HepG2 (cell line): ENCODE measurements around the gene CFAP92. TPM values are rescaled to one million over a fixed set of nuclear protein-coding genes. Genes with fewer than 3 reads are reported as not detected.

Experiments
- ATAC-seq: fragments of 200-7000 bp; cut with Tn5 transposase; 3 replicates; pipeline ENCODE4 v1.9.1; 2020; ENCODE audit warnings: mild to moderate bottlenecking, moderate library complexity
- BruUV-seq: library from RNA; stranded (reverse); fragments of 400-500 nt; replicated peaks from 2 replicates; lab custom pipeline; 2021; lab: Mats Ljungman, UMichigan
- CTCF ChIA-PET: fragments of 300-600 bp; formaldehyde crosslinking; extraction: SDS; loops from one replicate; lab custom pipeline; 2021; ENCODE audit warnings: low total read pairs, inconsistent platforms, low intra/inter-chr PET ratio; lab: Yijun Ruan, JAX
- POLR2A ChIA-PET: fragments of 350-600 bp; sonication (Branson Sonifier 250); formaldehyde crosslinking; loops from one replicate; lab custom pipeline; 2020; ENCODE audit warnings: antibody characterized with exemption, inconsistent platforms; lab: Yijun Ruan, JAX
- DNase-seq: peaks from one replicate; pipeline ENCODE4 v3.0.0-alpha.2; 2015; ENCODE audit warnings: low spot score
- FAIRE-seq: peaks from 3 replicates; lab custom pipeline; 2011; peaks lifted over from hg19 to GRCh38; lab: Jason Lieb, UNC
- H2AFZ ChIP-seq: one replicate; pipeline ENCODE4 v1.6.1; 2011; ENCODE audit warnings: low read length, inconsistent platforms
- H3K27ac ChIP-seq: fragments of 300-600 bp; 3 replicates; pipeline ENCODE4 v1.8.0; 2011; ENCODE audit warnings: mixed run types, mild to moderate bottlenecking, mixed read lengths, low read length, inconsistent platforms; ENCODE audit not compliant: insufficient read depth; ENCODE audit errors: extremely low read length
- H3K27me3 ChIP-seq, 2 experiments: fragments of 200-600 bp in 1 of 2; 2 replicates in 1 of 2; 3 replicates in 1 of 2; pipeline versions ENCODE4 v1.6.0 to v1.8.0; 2011; ENCODE audit warnings: low read length in 2 of 2, mild to moderate bottlenecking in 2 of 2, moderate library complexity in 2 of 2, inconsistent platforms in 1 of 2; ENCODE audit not compliant: insufficient read depth in 2 of 2, control insufficient read depth in 1 of 2
- H3K36me3 ChIP-seq, 2 experiments: fragments of 200-600 bp in 1 of 2; replicated peaks in 1 of 2; 2 replicates in 1 of 2; 3 replicates in 1 of 2; pipeline versions ENCODE4 v1.5.1 to v1.8.0; 2011; ENCODE audit warnings: low read length in 2 of 2, inconsistent platforms in 1 of 2; ENCODE audit not compliant: insufficient read depth in 2 of 2, control insufficient read depth in 1 of 2
- H3K4me1 ChIP-seq: 2 replicates; pipeline ENCODE4 v1.5.1; 2012; ENCODE audit warnings: low read length, inconsistent platforms; ENCODE audit not compliant: insufficient read depth
- H3K4me2 ChIP-seq: 2 replicates; pipeline ENCODE4 v1.6.0; 2011; ENCODE audit warnings: low read depth, low read length, inconsistent platforms
- H3K4me3 ChIP-seq, 3 experiments: fragments of 200-600 bp in 1 of 3; sonication (generic), shearing (Covaris generic) in 1 of 3; replicated peaks in 1 of 3; 2 replicates each; pipeline ENCODE4 v1.5.1; 2011 to 2016; ENCODE audit warnings: low read length in 3 of 3, inconsistent platforms in 2 of 3, low read depth in 2 of 3, mild to moderate bottlenecking in 2 of 3, control low read depth in 1 of 3, mixed read lengths in 1 of 3; ENCODE audit not compliant: insufficient read depth in 1 of 3
- H3K79me2 ChIP-seq: one replicate; pipeline ENCODE4 v1.6.1; 2011; ENCODE audit warnings: low read length, inconsistent platforms; ENCODE audit not compliant: insufficient read depth
- H3K9ac ChIP-seq: 2 replicates; pipeline ENCODE4 v1.6.0; 2011; ENCODE audit warnings: mild to moderate bottlenecking, low read depth, low read length, inconsistent platforms; ENCODE audit not compliant: insufficient read depth
- H3K9me3 ChIP-seq: 2 replicates; pipeline ENCODE4 v1.5.1; 2012; ENCODE audit warnings: mild to moderate bottlenecking, low read length
- H4K20me1 ChIP-seq: 2 replicates; pipeline ENCODE4 v1.6.0; 2011; ENCODE audit warnings: inconsistent platforms, mild to moderate bottlenecking, low read length, moderate library complexity; ENCODE audit not compliant: insufficient read depth
- BRD4 ChIP-seq: sonication (generic); formaldehyde crosslinking; IDR thresholded peaks from 2 replicates; pipeline ENCODE4 v1.4.0; 2020; ENCODE audit warnings: missing genetic modification reagents
- CEBPB ChIP-seq: IDR thresholded peaks from 2 replicates; pipeline ENCODE4 v1.6.1; 2011; ENCODE audit warnings: low read depth, low read length, improper control_type of control experiment, borderline replicate concordance
- HIVEP1 ChIP-seq: sonication (generic); formaldehyde crosslinking; IDR thresholded peaks from 2 replicates; pipeline ENCODE4 v1.4.0; 2020; ENCODE audit warnings: mild to moderate bottlenecking, missing genetic modification reagents
- HNRNPUL1 ChIP-seq: fragments of 200-400 bp; formaldehyde crosslinking; IDR thresholded peaks from 2 replicates; pipeline ENCODE4 v1.6.1; 2017; ENCODE audit warnings: low read depth, mild to moderate bottlenecking, low read length, moderate library complexity
- MAFF ChIP-seq: IDR thresholded peaks from 2 replicates; pipeline ENCODE4 v1.6.1; 2011; ENCODE audit warnings: low read depth, low read length, improper control_type of control experiment
- MZF1 ChIP-seq: sonication (generic); formaldehyde crosslinking; IDR thresholded peaks from 2 replicates; pipeline ENCODE4 v1.8.1; 2023; ENCODE audit warnings: mild to moderate bottlenecking, missing genetic modification reagents, borderline replicate concordance
- NFYC ChIP-seq: IDR thresholded peaks from 2 replicates; pipeline ENCODE4 v1.6.1; 2016; ENCODE audit warnings: missing genetic modification reagents, missing compliant biosample characterization
- RAD21 ChIP-seq: fragments of 450-650 bp; formaldehyde crosslinking; IDR thresholded peaks from 2 replicates; pipeline ENCODE4 v1.5.0; 2020; ENCODE audit warnings: mild to moderate bottlenecking
- RFXANK ChIP-seq: IDR thresholded peaks from 2 replicates; pipeline ENCODE4 v1.6.1; 2016
- SMAD1 ChIP-seq: sonication (generic); formaldehyde crosslinking; IDR thresholded peaks from 2 replicates; pipeline ENCODE4 v1.4.0; 2020; ENCODE audit warnings: missing genetic modification reagents, low read depth, mild to moderate bottlenecking, borderline replicate concordance
- SPEN ChIP-seq: sonication (generic); formaldehyde crosslinking; IDR thresholded peaks from 2 replicates; pipeline ENCODE4 v1.5.1; 2020; ENCODE audit warnings: low read depth, mild to moderate bottlenecking, missing genetic modification reagents
- WIZ ChIP-seq: sonication (generic); formaldehyde crosslinking; IDR thresholded peaks from 2 replicates; pipeline ENCODE4 v1.5.1; 2020; ENCODE audit warnings: mild to moderate bottlenecking, missing genetic modification reagents
- ZFP36 ChIP-seq: fragments of 150-350 bp; IDR thresholded peaks from 2 replicates; pipeline ENCODE4 v1.6.1; 2018; ENCODE audit warnings: borderline replicate concordance, low read length, low read depth; ENCODE audit not compliant: partially characterized antibody
- ZNF3 ChIP-seq: IDR thresholded peaks from 2 replicates; pipeline ENCODE4 v1.7.0; 2017; ENCODE audit warnings: inconsistent platforms
- ZNF331 ChIP-seq: sonication (generic); formaldehyde crosslinking; IDR thresholded peaks from 2 replicates; pipeline ENCODE4 v1.4.0; 2020; ENCODE audit warnings: missing genetic modification reagents
- ZNF367 ChIP-seq: sonication (generic); formaldehyde crosslinking; IDR thresholded peaks from 2 replicates; pipeline ENCODE4 v1.4.0; 2020; ENCODE audit warnings: missing genetic modification reagents, borderline replicate concordance
- ZNF382 ChIP-seq: sonication (generic); formaldehyde crosslinking; IDR thresholded peaks from 2 replicates; pipeline ENCODE4 v1.5.0; 2020; ENCODE audit warnings: missing genetic modification reagents, mild to moderate bottlenecking, borderline replicate concordance
- ZNF790 ChIP-seq: sonication (generic); formaldehyde crosslinking; IDR thresholded peaks from 2 replicates; pipeline ENCODE4 v1.8.0; 2022; ENCODE audit warnings: missing genetic modification reagents, mild to moderate bottlenecking, borderline replicate concordance
- ZNF879 ChIP-seq: sonication (generic); formaldehyde crosslinking; IDR thresholded peaks from 2 replicates; pipeline ENCODE4 v1.8.1; 2023; ENCODE audit warnings: missing genetic modification reagents
- ZXDC ChIP-seq: sonication (generic); formaldehyde crosslinking; IDR thresholded peaks from 2 replicates; pipeline ENCODE4 v1.5.0; 2020; ENCODE audit warnings: mild to moderate bottlenecking, missing genetic modification reagents
- WGBS: methylation state at CpG from one replicate; pipeline ENCODE4 v1.1.6; 2017; ENCODE audit warnings: low lambda C conversion rate; 5-methylcytosine and 5-hydroxymethylcytosine counted together
- in situ Hi-C: cut with HindIII; loops from 2 replicates; pipeline ENCODE4 v1.10.0; 2017; ENCODE audit warnings: low pct_unique_long_range_greater_than_20kb; ENCODE audit not compliant: extremely low pct_ligation_motif_present
- intact Hi-C: fragments of 100-400 bp; cut with micrococcal nuclease; formaldehyde crosslinking; loops from one replicate; pipeline ENCODE4 v1.10.0; 2022; ENCODE audit not compliant: unreplicated experiment
- polyA plus RNA-seq, 8 experiments: library from polyadenylated mRNA; depleted of rRNA in 3 of 8; stranded (reverse) in 7 of 8; unstranded in 1 of 8; fragments of >200 nt; fragmentation: Illumina TruSeq in 4 of 8; extraction: Trizol in 4 of 8; gene quantifications; 2 replicates each; pipeline versions ENCODE4 v1.2.1 to v1.2.3, GENCODE V29; 2011 to 2016; ENCODE audit warnings: low read depth in 4 of 8, missing spikeins in 1 of 8, mixed read lengths in 1 of 8; ENCODE audit not compliant: insufficient read depth in 1 of 8
- total RNA-seq, 5 experiments: library from RNA; depleted of rRNA; stranded (reverse); fragments of >200 nt; fragmentation: Illumina TruSeq; extraction: Trizol; gene quantifications; 2 replicates each; pipeline ENCODE4 v1.2.3, GENCODE V29; 2016; ENCODE audit warnings: low read depth in 1 of 5

The CFAP92 gene
- total and polyA plus RNA-seq, 2 of the 13 experiments (the other 11 are each of a cell fraction or from before 2014, with no cell fraction given): 0.18 to 0.46 TPM

GRCh38 chr3:128949158-128949557 is 44.7 kb downstream of the CFAP92 start:
- H3K4me2 ChIP-seq: no peak overlapping the region
- H3K27me3 ChIP-seq: peaks cover 0 to 7% of the 10 kb centered on the region in 2 experiments; a peak in 2 of 5 replicates
- DNase-seq (no peak), FAIRE-seq (no peak), ATAC-seq (no peak)
- H3K4me3 ChIP-seq: no peak overlapping the region
- ChIA-PET POLR2A (interaction anchor here (1.5 kb wide), 1 partner anchor 71 kb away, joined by 6 read pairs; no protein-coding TSS in a partner anchor), CTCF (no interaction called here)
- intact Hi-C loops (loop anchor here (10.0 kb wide), 1 partner anchor 334 kb away; no protein-coding TSS in a partner anchor), in situ Hi-C loops (no loop called here)
- H3K9ac ChIP-seq: no peak overlapping the region
- no peaks in the 10 kb centered on the region for H3K9me3 ChIP-seq
- H3K27ac ChIP-seq: no peak overlapping the region
- H4K20me1 ChIP-seq: no peaks in the 10 kb centered on the region
- no TSS peak for BruUV-seq
- no peaks in the 10 kb centered on the region for H3K36me3 ChIP-seq
- peaks cover 13% of the 10 kb centered on the region for H3K4me1 ChIP-seq
- WGBS: 84% methylated on average over 3 of the region's 3 CpGs
- no peaks in the 10 kb centered on the region for H3K79me2 ChIP-seq
- H2AFZ ChIP-seq: no peak overlapping the region
- no peak for TF ChIP-seq WIZ (CRISPR knock-in tag)
- no peak for TF ChIP-seq RAD21 (CRISPR knock-in tag)
- no peak for TF ChIP-seq MAFF
- no peak for TF ChIP-seq HIVEP1 (CRISPR knock-in tag)
- TF ChIP-seq CEBPB: no peak
- no peak for TF ChIP-seq ZNF382 (CRISPR knock-in tag)
- no peak for TF ChIP-seq MZF1 (CRISPR knock-in tag)
- no peak for TF ChIP-seq ZNF367 (CRISPR knock-in tag)
- TF ChIP-seq SMAD1 (CRISPR knock-in tag): no peak
- no peak for TF ChIP-seq ZNF331 (CRISPR knock-in tag)
- no peak for TF ChIP-seq ZXDC
- no peak for TF ChIP-seq BRD4 (CRISPR knock-in tag)
- TF ChIP-seq ZNF3: no peak
- TF ChIP-seq ZNF879 (CRISPR knock-in tag): no peak
- no peak for TF ChIP-seq SPEN (CRISPR knock-in tag)
- no peak for TF ChIP-seq RFXANK (CRISPR knock-in tag)
- TF ChIP-seq NFYC (CRISPR knock-in tag): no peak
- no peak for TF ChIP-seq ZNF790 (CRISPR knock-in tag)
- no peak for TF ChIP-seq ZFP36
- no peak for TF ChIP-seq HNRNPUL1
